NCI-H524 (cell line): ENCODE data around the gene EHBP1.
"Not testable (repeated sequence)": the region's sequence is repeated elsewhere in the genome, so short reads cannot be mapped to it uniquely, and the experiment has no call there.

Experiments used
- DNase-seq, 2 experiments: peaks; one replicate each; lab custom pipeline; 2025; lab: John Stamatoyannopoulos, UW

The EHBP1 gene

GRCh38 chr2:62705859-62706720 is 577 bp downstream of the EHBP1 start:
- DNase-seq = peak; percentile 18 to 52

GRCh38 chr2:62706721-62707521 is 1.4 kb downstream of the EHBP1 start:
- no peak for DNase-seq

- no peak for DNase-seq
These were observed 3.2 kb downstream of the EHBP1 start for GRCh38 chr2:62708751-62709150.

- DNase-seq = no peak
These were observed 6.5 kb downstream of the EHBP1 start for GRCh38 chr2:62711832-62712494.

- not testable (repeated sequence) for DNase-seq
These were observed 7.7 kb downstream of the EHBP1 start for GRCh38 chr2:62713196-62713595.

GRCh38 chr2:62713837-62714236 is 8.3 kb downstream of the EHBP1 start:
- DNase-seq = no peak

GRCh38 chr2:62716768-62717167 is 11.3 kb downstream of the EHBP1 start:
- no peak for DNase-seq

GRCh38 chr2:62717503-62718081 is 12.1 kb downstream of the EHBP1 start:
- no peak for DNase-seq

GRCh38 chr2:62718225-62718822 is 12.8 kb downstream of the EHBP1 start:
- DNase-seq = no peak

- DNase-seq = no peak
These were observed 14.2 kb downstream of the EHBP1 start for GRCh38 chr2:62719757-62720156.

GRCh38 chr2:62722679-62723078 is 17.2 kb downstream of the EHBP1 start:
- no peak for DNase-seq

GRCh38 chr2:62723253-62723652 is 17.7 kb downstream of the EHBP1 start:
- no peak for DNase-seq

- DNase-seq = no peak
These were observed 18.6 kb downstream of the EHBP1 start for GRCh38 chr2:62724106-62724505.

- peak; percentile 1 to 18 for DNase-seq
These were observed 19.6 kb downstream of the EHBP1 start for GRCh38 chr2:62724886-62725711.

GRCh38 chr2:62725712-62726055 is 20.2 kb downstream of the EHBP1 start:
- no peak for DNase-seq

- DNase-seq = no peak
These were observed 21.9 kb downstream of the EHBP1 start for GRCh38 chr2:62727259-62727867.

GRCh38 chr2:62727876-62728566 is 22.5 kb downstream of the EHBP1 start:
- DNase-seq = no peak

- no peak for DNase-seq
These were observed 25.8 kb downstream of the EHBP1 start for GRCh38 chr2:62731275-62731674.

GRCh38 chr2:62732262-62732777 is 26.8 kb downstream of the EHBP1 start:
- no peak for DNase-seq

GRCh38 chr2:62733546-62733945 is 28.0 kb downstream of the EHBP1 start:
- no peak for DNase-seq
